Medulla oblongata (tissue), 1 donor: Measurements from ENCODE around the gene PDE4B.
"Not testable (repeated sequence)": the region's sequence is repeated elsewhere in the genome, so short reads cannot be mapped to it uniquely, and the experiment has no call there.

Experiments used
- DNase-seq: peaks from one replicate; pipeline ENCODE4 v3.0.0-alpha.2; 2015; ENCODE audit errors: extremely low spot score

PDE4B gene

DNA sequence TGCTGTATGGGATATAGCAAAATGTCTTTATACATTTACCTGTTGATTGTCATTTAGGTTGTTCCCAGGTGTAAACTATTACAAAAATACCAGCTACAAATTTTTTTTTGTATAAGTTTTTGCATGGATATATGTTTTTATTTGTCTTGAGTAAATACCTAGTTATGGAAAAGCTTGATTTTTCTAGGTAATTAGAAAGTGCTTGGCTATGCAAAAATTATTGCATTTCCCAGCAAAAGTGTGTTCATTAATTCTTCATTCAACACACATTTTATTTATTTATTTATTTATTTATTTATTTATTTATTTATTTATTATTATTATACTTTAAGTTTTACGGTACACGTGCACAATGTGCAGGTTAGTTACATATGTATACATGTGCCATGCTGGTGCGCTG is 22.1 kb downstream of the PDE4B start:
- no peak for DNase-seq

DNA sequence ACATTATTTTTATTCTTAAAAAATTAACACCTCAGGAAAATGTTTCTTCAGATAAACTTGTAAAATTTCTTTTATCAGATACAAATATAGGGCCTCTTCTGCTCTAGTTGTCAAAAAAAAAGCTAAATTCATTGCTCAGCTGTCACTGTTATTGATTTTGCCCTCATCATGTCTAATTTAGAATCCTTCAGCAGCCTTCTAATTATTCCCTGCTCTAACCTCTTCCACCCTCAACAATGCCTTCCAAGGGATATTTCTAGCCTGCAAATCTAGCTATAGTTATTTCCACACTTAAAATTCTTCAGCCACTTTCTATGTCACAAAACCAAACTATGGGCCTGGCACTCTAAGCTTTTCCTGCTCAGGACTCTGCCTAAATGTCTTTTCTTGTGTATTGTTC is 25.2 kb downstream of the PDE4B start:
- no peak for DNase-seq

DNA sequence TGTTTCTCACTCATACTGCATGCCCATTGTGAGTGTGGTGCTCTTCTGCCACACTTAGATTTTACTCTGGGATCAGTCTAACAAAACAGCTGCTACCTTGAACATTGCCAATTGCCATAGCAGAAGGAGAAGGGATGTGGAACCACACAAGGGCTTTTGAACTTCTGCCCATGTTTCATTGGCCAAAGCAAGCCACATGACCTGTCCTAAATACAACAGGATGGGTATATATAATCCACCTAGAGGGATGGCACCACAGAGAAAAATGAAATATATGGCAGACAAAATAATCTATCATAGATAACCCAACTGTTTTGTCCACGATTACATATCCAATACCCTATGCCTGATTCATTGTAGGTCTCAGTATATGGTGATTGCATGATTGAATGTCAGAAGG is 26.3 kb downstream of the PDE4B start:
- DNase-seq: no peak

DNA sequence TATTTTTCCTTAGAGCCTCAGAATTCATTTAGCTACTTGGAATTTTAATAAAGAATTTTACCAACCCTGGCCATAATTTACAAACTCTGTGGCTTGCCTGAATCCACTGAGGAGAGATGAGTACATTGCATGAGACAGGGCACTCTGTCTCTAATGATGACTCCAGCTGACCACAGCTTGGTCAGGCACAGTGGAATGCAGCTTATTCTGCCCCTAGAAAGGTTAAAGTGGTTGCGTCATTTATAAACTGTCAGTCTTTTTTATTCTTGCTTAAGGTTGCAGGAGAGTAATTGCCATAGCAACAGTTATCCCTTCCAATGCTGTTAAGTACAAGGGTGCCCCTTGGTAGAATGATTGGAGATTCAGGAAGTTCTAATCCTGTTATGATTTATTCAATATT is 28.3 kb downstream of the PDE4B start:
- DNase-seq: no peak

DNA sequence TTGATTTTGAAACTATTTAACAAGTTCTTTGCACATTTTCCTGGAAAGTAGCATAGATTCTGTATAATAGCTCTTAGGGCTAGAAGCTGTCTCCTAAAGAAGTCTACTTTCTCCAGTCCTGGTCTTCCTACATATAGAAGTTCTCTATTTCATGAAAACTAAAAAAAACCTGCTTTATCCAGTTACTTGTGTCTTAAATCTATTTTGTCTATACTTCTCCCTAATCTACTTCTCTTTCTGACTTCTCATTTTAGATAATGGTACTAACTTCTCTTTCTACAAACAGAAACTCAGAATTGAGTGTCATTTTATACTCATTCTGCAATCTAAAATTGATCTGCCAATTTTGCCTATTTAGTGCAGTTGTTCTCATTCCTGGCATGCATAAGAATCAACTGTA is 28.7 kb downstream of the PDE4B start:
- DNase-seq: peak; percentile 28

- DNase-seq: no peak
These were observed 31.4 kb downstream of the PDE4B start for GRCh38 chr1:65824103-65824502.

DNA sequence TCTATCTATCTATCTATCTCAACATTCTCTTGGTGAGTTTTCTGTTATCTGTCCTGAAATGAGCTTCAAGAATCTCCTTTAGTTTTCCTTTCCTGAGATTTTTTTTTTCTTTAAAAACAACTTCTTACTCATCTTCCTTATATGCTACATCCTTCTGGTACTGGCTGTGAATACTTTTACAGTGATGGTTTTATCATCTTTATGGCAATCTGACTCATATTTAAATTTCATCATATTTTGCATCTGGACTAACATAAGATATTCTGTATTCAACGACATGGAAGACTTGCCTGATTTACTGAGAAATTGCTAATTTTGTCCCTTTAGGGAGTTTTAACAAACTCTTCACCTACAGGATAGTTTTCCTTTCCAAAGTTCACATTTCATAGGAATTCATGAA is 33.0 kb downstream of the PDE4B start:
- DNase-seq: no peak

DNA sequence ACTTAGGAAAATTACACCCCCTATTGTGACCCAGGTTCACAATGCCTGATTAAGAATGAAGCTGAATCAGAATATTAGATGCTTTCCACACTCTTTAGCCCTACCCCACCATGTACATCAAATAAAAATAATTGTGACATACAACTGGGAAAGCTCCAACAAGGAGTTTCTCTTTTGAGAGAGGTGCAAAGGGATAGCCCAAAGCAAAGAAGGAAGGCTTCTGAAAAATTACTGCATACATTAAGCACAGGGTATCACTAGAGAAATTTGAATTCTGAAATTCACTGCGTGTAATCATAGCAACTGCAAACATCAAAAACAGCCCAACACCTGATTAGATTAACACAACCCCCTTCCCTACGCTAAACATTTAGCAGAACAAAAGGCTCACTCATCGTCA is 34.1 kb downstream of the PDE4B start:
- no peak for DNase-seq

- no peak for DNase-seq
These were observed 34.7 kb downstream of the PDE4B start for GRCh38 chr1:65827346-65827745.

- DNase-seq: no peak
These were observed 37.6 kb downstream of the PDE4B start for GRCh38 chr1:65830306-65830705.

DNA sequence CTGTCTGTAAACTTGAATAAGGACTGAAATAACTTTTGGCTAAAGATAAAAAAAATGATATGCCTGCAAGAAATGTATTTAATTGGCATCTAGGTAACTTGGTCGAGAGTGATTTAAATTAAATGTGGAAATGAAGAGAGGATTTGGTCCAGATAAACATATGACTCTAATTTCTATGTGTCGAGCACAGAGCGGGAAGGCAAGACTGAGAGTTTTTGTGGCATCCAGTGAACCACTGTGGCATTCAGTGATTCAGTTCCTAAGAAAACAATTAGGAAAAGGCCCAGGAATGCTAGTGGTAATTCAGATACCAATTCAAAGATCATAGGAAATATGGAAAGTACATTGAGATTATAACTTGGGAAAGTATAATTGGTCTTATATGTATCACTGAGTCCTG is 39.6 kb downstream of the PDE4B start:
- no peak for DNase-seq

DNA sequence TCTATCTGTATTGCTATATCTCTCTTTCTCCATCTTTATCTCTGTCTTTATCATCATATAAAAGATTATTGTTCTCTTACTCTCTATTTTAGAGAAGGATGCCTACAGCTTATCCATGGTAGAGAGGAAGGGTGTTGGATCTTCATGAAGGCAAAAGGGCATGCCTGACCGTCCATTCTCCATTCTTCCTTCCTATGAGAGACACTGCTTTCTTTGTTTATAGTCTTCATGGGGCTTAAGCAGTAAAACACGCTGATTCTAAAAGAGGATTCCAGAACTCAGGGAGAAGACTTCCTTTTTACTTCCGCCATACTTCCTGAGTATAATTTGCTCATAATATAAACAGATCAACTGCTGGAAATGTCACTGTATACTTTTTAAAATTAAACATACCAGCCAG is 44.0 kb downstream of the PDE4B start:
- no peak for DNase-seq

DNA sequence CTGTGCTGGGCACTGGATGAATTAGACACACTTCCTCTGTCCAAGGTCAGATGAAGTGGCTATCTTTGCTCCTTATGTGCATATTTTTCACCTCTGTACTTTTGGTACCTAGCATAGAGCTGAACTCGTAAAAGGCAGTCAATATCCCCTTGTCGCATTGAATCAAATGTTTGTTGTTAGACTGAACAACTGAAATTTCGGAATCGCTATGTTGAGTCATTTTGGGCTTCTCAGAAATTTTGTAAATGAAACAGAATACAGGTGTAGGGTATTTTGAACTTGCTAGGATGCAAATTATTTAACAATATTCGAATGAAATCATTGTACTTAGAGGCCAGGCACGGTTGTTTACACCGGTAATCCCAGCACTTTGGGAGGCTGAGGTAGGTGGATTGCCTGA is 48.0 kb downstream of the PDE4B start:
- DNase-seq: no peak

- no peak for DNase-seq
These were observed 51.6 kb downstream of the PDE4B start for GRCh38 chr1:65844296-65844695.

DNA sequence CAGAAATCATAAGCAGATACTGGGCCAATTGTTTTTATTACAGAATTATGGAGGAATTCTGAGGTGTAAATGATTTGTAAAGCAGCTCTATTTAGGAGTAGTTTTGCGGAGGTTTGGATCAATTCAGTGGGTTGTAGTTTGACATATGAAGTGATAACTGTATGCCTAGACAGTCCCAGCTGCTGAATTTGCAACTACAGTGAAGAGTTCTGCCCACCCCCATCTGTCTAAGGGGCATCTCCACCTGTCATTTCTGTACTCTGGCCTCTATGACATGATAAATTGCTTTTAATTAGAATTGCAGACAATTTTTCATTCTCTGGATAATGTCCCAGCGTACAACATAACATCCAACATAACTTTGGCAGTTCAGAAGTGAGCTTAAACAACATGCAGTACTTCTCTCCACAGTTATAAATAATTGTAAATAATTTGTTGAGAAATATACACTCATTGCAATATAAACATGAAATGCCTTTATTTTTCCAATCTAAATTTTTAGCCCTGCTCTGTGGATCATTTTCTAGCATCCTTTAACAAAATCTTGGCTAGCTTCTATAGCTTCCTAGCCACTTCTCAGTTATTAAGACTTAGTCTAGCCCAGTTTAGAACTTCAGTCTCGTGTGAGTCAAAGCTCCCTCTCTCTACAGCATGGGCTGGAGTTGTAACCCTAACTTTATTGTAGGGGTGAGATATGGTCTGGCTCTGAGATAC is 52.3 kb downstream of the PDE4B start:
- DNase-seq: no peak

DNA sequence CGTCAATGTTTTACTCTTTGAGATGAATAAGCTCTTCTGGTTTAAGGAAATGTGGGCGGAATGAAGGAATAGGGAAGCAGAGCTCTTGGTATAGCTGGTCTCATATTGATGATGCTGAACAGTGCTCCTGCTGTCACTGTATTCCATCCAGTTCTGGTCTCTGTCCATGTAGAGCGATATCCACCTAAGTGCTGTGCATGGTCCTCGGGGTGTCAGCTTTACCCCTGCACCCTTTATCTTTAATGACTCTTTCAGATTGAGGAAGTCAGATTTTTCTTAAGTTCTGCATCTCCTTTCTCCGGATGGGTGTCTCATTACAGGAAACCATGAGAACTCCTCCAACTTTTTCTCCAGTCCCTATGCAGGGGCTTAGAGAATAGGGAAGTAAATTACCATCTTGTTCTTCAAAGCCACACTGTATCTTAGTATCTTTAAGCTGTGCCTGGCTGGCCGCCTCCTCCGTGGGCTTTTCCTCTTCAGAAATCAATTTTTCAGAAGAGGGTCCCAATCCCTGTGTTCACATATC is 52.9 kb downstream of the PDE4B start:
- no peak for DNase-seq

DNA sequence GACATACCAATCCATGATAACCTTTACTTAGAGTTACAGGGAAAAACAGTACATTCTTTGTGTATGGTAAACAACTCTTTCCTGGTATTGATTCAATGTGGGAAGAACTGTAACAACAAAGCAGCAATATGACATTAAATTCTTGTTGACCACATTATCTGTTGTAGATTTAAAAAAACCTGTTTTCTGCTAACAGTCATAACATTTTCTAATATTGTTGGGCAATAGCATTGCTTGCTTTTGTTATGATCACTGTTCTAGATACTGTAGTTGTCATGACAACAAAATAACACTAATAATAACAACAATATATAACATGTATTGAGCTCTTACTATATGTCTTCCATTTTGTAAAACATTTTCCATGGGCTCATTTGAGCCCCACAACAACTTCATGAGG is 54.2 kb downstream of the PDE4B start:
- no peak for DNase-seq

GRCh38 chr1:65850281-65850680 is 57.6 kb downstream of the PDE4B start:
- DNase-seq: no peak

GRCh38 chr1:65856591-65856990 is 63.9 kb downstream of the PDE4B start:
- not testable (repeated sequence) for DNase-seq

DNA sequence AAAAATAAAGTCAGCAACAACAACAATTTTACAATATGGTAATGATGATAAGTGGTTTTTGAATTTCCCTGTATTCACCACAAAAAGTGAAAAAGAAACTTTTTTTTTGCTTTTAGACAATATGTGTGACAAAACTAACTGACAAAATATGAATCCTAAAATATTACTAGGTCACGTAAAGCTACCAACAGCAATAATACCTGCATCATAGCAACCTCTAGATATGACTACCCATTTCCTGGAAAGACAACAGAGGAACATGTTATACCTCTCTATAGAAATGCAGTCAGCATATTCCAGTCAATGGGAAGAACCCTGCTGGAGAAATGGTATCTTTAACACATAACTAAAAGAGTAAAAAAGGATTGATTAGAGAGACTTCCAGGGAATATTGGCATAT is 73.7 kb downstream of the PDE4B start:
- DNase-seq: no peak

DNA sequence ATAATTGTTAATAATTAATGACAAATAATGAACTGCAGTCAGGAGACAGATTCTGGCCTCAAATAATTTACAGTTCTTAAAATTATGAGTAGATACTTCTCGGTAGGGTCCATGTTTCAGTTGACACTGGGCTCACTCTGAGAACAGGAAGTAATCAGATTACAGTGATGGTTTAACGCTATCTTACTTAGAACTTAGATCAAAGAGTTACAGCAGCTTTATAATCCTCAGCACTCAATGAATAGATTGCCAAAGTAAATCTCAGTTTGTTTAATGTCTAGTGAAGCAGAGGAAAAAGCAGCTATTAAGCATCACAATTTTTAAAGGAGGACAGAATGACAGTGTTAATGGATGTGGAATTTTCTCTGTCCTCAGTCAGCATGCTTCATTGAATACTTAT is 79.6 kb downstream of the PDE4B start:
- no peak for DNase-seq

GRCh38 chr1:65878342-65878741 is 85.6 kb downstream of the PDE4B start:
- not testable (repeated sequence) for DNase-seq

GRCh38 chr1:65880611-65881010 is 87.9 kb downstream of the PDE4B start:
- no peak for DNase-seq

DNA sequence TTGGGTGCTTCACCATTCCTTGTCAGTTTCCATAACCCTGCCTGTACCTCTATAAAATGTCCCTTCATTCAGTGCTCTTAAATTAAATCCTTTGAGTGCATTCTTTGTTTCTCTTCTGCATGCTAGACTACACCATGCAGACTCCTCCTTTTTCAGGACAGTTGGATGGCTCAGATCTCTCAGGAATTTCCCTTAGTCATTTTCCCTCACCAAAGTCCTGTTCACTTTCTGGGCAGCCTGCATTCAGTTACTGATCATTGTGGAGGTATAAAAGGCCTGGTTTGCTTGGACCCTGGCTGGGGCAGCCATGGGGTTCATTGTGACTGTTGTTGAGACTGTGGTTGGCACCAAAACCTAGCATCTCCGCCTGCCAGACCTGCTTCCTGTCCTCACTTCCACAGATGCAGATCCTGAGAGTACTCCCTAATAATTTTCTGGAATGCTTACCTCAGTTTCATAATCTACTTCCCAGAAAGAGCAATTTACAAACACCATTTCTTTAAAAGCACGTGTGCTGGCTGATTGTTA is 88.4 kb downstream of the PDE4B start:
- no peak for DNase-seq
